BJ (cell line): ENCODE results near the gene ACOXL. TPM values are rescaled to one million over a fixed set of nuclear protein-coding genes. Genes with fewer than 3 reads are reported as not detected.

ENCODE experiments used
- CTCF ChIA-PET: fragments of 350-600 bp; formaldehyde crosslinking; extraction: SDS; loops from one replicate; lab custom pipeline; 2021; ENCODE audit warnings: antibody characterized with exemption, inconsistent platforms; lab: Yijun Ruan, JAX
- POLR2A ChIA-PET: fragments of 300-600 bp; sonication (Branson Sonifier 250); formaldehyde crosslinking; extraction: SDS; loops from one replicate; lab custom pipeline; 2021; ENCODE audit warnings: antibody characterized with exemption; lab: Charles Lee
- DNase-seq: peaks from one replicate; pipeline ENCODE4 v3.0.0-alpha.2; 2011; ENCODE audit warnings: low read depth
- H3K27me3 ChIP-seq: 2 replicates; pipeline ENCODE4 v1.6.0; 2011; ENCODE audit warnings: low read length; ENCODE audit not compliant: control insufficient read depth, insufficient read depth
- H3K36me3 ChIP-seq: 2 replicates; pipeline ENCODE4 v1.5.1; 2011; ENCODE audit warnings: low read length; ENCODE audit not compliant: control insufficient read depth, insufficient read depth
- H3K4me3 ChIP-seq: 2 replicates; pipeline ENCODE4 v1.5.1; 2011; ENCODE audit warnings: low read depth, mild to moderate bottlenecking, control low read depth, low read length
- polyA plus RNA-seq: library from polyadenylated mRNA; depleted of rRNA; stranded (reverse); fragments of >200 nt; gene quantifications from 2 replicates; pipeline ENCODE4 v1.2.3, GENCODE V29; 2011
- TF ChIP-seq, protein P1 (sequence below): IDR thresholded peaks from 2 replicates; pipeline ENCODE4 v1.5.1; 2011; ENCODE audit warnings: low read depth, mild to moderate bottlenecking, control low read depth, inconsistent platforms, low read length, moderate library complexity; ENCODE audit not compliant: insufficient read depth

Gene ACOXL
- polyA plus RNA-seq, 1 experiment: not detected

DNA sequence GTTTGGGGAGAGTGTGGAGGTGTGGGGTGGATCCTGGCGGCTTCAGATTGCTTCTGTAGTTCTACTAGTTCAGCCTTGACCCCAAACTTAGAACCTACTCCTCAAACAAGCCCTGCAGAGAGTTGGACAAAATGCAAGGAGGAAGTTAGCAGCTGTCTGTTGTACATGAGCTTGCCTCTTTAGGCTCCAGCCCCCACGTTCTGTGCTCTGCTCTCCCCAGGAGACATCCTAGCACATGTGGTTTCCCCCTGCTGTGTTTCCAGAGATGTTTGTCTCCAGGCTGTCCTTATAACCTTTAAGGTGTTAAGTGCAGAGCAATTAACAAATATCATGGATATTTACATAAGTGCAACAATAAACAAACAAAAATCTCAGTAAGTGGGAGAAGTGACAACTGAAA, 111.1 kb downstream of the ACOXL start:
- Histone ChIP-seq H3K27me3 (peaks cover 9% of the 10 kb centered on the region), H3K4me3 (no peak overlapping the region), H3K36me3 (no peaks in the 10 kb centered on the region)
- TF ChIP-seq, protein P1, sequence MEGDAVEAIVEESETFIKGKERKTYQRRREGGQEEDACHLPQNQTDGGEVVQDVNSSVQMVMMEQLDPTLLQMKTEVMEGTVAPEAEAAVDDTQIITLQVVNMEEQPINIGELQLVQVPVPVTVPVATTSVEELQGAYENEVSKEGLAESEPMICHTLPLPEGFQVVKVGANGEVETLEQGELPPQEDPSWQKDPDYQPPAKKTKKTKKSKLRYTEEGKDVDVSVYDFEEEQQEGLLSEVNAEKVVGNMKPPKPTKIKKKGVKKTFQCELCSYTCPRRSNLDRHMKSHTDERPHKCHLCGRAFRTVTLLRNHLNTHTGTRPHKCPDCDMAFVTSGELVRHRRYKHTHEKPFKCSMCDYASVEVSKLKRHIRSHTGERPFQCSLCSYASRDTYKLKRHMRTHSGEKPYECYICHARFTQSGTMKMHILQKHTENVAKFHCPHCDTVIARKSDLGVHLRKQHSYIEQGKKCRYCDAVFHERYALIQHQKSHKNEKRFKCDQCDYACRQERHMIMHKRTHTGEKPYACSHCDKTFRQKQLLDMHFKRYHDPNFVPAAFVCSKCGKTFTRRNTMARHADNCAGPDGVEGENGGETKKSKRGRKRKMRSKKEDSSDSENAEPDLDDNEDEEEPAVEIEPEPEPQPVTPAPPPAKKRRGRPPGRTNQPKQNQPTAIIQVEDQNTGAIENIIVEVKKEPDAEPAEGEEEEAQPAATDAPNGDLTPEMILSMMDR: no peak
- POLR2A ChIA-PET: no interaction called here
- CTCF ChIA-PET: interaction anchor here (0.6 kb wide), 1 partner anchor 32 kb away, joined by 3 read pairs; no protein-coding TSS in a partner anchor
- no peak for DNase-seq

DNA sequence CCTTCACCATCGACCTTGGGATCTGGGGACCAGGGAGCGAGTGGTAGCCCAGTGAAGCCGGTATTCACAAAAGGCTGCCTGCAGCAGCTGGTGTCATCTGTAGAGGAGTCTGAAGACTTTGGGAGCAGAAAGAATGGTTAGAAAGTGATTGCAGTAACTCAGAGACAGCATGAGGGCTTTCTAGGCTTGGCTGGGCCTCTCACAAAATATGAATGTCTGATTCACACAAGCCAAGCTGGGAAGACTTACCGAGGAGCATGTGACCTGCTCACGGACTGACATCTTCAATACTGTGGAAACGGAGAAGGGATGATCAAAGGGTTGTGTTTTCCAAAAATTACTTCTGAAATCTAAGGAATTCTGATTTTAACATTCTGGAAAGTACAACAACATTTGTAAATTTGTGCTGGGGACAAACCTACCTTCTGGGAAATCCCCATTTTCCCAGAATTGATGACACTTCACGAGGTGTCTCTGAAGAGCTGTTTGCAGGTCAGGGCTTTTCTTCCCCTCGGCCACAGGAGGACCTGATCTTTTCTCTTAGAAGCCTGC, 111.7 kb downstream of the ACOXL start:
- no peaks in the 10 kb centered on the region for H3K36me3 ChIP-seq
- ChIA-PET POLR2A (no interaction called here), CTCF (interaction anchor here (0.6 kb wide), 1 partner anchor 32 kb away, joined by 3 read pairs; no protein-coding TSS in a partner anchor)
- peaks cover 11% of the 10 kb centered on the region for H3K27me3 ChIP-seq
- TF ChIP-seq, protein P1: no peak
- H3K4me3 ChIP-seq: no peak overlapping the region
- DNase-seq: no peak

DNA sequence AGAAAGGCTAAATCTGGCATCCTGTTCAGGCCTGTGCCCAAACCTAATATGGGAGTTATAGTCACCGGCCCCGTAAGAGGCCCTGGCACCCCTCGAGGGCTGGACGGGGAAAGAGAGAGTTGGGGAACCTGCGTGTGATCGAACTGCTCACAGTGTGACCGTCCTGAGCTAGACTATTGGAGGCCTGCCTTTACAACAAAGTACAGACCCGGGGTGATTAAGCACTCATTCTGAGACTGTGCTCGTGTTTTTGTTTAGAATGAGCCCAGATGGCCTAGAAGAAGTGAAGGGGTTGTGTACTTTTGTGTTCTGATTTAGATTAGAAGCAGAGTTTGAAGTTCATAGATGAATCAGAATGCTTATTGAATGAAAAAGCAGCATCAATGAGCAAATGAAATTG, 115.3 kb downstream of the ACOXL start:
- Histone ChIP-seq H3K4me3 (no peak overlapping the region), H3K36me3 (no peaks in the 10 kb centered on the region), H3K27me3 (peaks cover 14% of the 10 kb centered on the region)
- DNase-seq: no peak
- CTCF ChIA-PET: no interaction called here
- POLR2A ChIA-PET: no interaction called here
- TF ChIP-seq, protein P1: no peak

DNA sequence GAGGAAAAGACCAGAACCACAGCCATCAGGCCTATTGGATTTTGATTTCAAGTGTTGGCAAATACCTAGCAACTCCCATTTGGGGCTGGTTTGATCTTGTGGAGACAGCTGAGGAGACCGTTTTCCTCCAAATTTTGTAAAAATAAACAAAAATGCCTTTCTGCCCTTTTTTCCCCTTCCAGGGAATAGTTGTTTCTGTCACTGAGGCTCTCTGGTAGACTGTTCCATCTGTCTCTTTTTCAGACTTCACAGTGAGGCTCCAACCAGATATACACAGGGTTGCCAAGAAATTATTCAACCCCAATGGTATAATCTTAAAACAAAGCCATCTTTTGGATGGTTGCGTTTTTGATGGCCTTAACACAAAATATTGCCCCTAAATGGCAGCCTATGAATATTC, 115.7 kb downstream of the ACOXL start:
- ChIA-PET CTCF (interaction anchor here (0.8 kb wide), 1 partner anchor 36 kb away, joined by 4 read pairs; no protein-coding TSS in a partner anchor), POLR2A (no interaction called here)
- H3K27me3 ChIP-seq: peaks cover 14% of the 10 kb centered on the region

DNA sequence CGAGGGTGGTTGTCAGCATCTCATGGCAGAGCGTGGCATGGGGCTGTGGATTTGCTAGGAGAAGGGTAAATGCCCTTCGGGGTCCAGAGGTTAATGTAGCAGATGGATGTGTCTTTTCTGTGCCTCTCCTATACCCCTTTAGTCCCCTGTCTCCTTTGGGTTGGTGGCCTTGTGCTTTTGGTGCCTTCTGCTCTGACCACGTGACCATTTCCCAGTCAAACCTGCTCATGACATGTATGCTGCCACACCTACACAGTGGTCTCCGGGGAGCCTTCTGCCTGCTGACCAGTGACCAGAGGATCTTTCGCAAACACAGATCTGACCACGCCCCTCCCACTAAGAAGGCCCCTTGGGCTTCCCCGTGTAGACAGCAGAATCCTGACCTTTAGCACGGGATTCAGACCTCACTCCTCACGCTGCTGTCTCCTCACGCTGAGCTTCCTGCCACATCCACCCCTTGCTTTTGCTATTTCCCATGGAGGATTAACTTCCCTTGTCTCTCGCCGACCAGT, 116.2 kb downstream of the ACOXL start:
- POLR2A ChIA-PET: no interaction called here
- no peak for DNase-seq
- Histone ChIP-seq H3K36me3 (no peaks in the 10 kb centered on the region), H3K27me3 (peaks cover 12% of the 10 kb centered on the region), H3K4me3 (no peak overlapping the region)
- TF ChIP-seq, protein P1: no peak
- CTCF ChIA-PET: interaction anchor here (0.8 kb wide), 1 partner anchor 37 kb away, joined by 4 read pairs; no protein-coding TSS in a partner anchor

More for the DNA sequence above, 115.7 kb downstream of the ACOXL start:
- TF ChIP-seq, protein P1: no peak
- DNase-seq: no peak
- Histone ChIP-seq H3K4me3 (no peak overlapping the region), H3K36me3 (no peaks in the 10 kb centered on the region)
